K562 (cell line): ENCODE data around the gene XPC. TPM values are rescaled to one million over a fixed set of nuclear protein-coding genes. Genes with fewer than 3 reads are reported as not detected.

ENCODE experiments used
- ATF1 ChIP-seq, 2 experiments: fragments of 450-650 bp in 1 of 2; IDR thresholded peaks; 2 replicates each; pipeline ENCODE4 v1.6.1; 2016; ENCODE audit warnings: missing compliant biosample characterization in 1 of 2, missing genetic modification characterization in 1 of 2
- BRD4 ChIP-seq: fragments of 200-600 bp; sonication (generic); IDR thresholded peaks from 2 replicates; pipeline ENCODE4 v1.6.1; 2017; ENCODE audit warnings: inconsistent platforms
- BRD9 ChIP-seq: fragments of 450-650 bp; IDR thresholded peaks from 2 replicates; pipeline ENCODE4 v1.6.1; 2018; ENCODE audit warnings: low read depth; ENCODE audit not compliant: partially characterized antibody
- CBX1 ChIP-seq: sonication (generic); IDR thresholded peaks from 2 replicates; pipeline ENCODE4 v1.6.1; 2016; ENCODE audit warnings: antibody characterized with exemption, low read depth, mild to moderate bottlenecking
- CSDE1 ChIP-seq, 2 experiments: fragments of 450-650 bp; IDR thresholded peaks; 2 replicates each; pipeline ENCODE4 v1.6.1; 2016; ENCODE audit warnings: mild to moderate bottlenecking in 1 of 2
- DLX4 ChIP-seq: fragments of 250-450 bp; sonication (Bioruptor Pico); IDR thresholded peaks from 2 replicates; pipeline ENCODE4 v1.6.1; 2021; ENCODE audit warnings: mild to moderate bottlenecking
- EP300 ChIP-seq: IDR thresholded peaks from 2 replicates; pipeline ENCODE4 v1.6.1; 2012; ENCODE audit warnings: low read length, improper control_type of control experiment
- FOXA3 ChIP-seq, 2 experiments: fragments of 450-650 bp in 1 of 2; sonication (generic) in 1 of 2; formaldehyde crosslinking; IDR thresholded peaks in 1 of 2; conservative IDR thresholded peaks in 1 of 2; 2 replicates each; pipeline versions ENCODE4 v1.4.0 to v1.8.0; 2020 to 2022; ENCODE audit warnings: mild to moderate bottlenecking in 2 of 2, missing genetic modification reagents in 1 of 2
- GABPB1 ChIP-seq: sonication (generic); formaldehyde crosslinking; IDR thresholded peaks from 2 replicates; pipeline ENCODE4 v1.8.0; 2022; ENCODE audit warnings: mild to moderate bottlenecking, missing genetic modification reagents
- KDM2B ChIP-seq: fragments of 250-450 bp; sonication (Bioruptor Pico); IDR thresholded peaks from 2 replicates; pipeline ENCODE4 v1.8.0; 2021; ENCODE audit warnings: mild to moderate bottlenecking, moderate library complexity
- NR0B1 ChIP-seq: fragments of 450-650 bp; IDR thresholded peaks from one replicate; pipeline ENCODE4 v1.6.1; 2018; ENCODE audit warnings: mild to moderate bottlenecking, moderate library complexity; ENCODE audit not compliant: partially characterized antibody
- RAD21 ChIP-seq, 2 experiments: fragments of 250-450 bp in 1 of 2; fragments of 450-650 bp in 1 of 2; sonication (Bioruptor Pico) in 1 of 2; formaldehyde crosslinking in 1 of 2; IDR thresholded peaks in 1 of 2; conservative IDR thresholded peaks in 1 of 2; 2 replicates each; pipeline versions ENCODE4 v1.4.0 to v1.8.0; 2020 to 2022; ENCODE audit warnings: mild to moderate bottlenecking in 2 of 2, moderate library complexity in 1 of 2
- SMARCC2 ChIP-seq: fragments of 450-650 bp; IDR thresholded peaks from 2 replicates; pipeline ENCODE4 v1.6.1; 2017; ENCODE audit warnings: antibody characterized with exemption, moderate library complexity, mild to moderate bottlenecking, low read depth
- ZNF408 ChIP-seq: fragments of 250-450 bp; sonication (Bioruptor Pico); IDR thresholded peaks from 2 replicates; pipeline ENCODE4 v1.4.0; 2020; ENCODE audit warnings: low read depth, mild to moderate bottlenecking, moderate library complexity
- polyA plus RNA-seq, 8 experiments: library from polyadenylated mRNA; depleted of rRNA in 4 of 8; stranded (reverse) in 5 of 8; unstranded in 3 of 8; fragments of >200 nt; fragmentation: Nextera tagmentation in 2 of 8; fragmentation: Illumina TruSeq in 1 of 8; extraction: Ambion mirVana in 2 of 8; extraction: Trizol in 1 of 8; gene quantifications; 2 replicates each; pipeline versions ENCODE4 v1.2.1 to v1.2.3, GENCODE V29; 2011 to 2014; ENCODE audit warnings: inconsistent platforms in 1 of 8, missing spikeins in 1 of 8
- total RNA-seq, 7 experiments: library from RNA; depleted of rRNA in 6 of 7; stranded (reverse); fragments of >200 nt in 6 of 7; fragmentation: Illumina TruSeq in 2 of 7; extraction: Trizol in 2 of 7; gene quantifications; 2 replicates each; pipeline versions ENCODE4 v1.2.1 to v1.2.3, GENCODE V29; 2011 to 2021; ENCODE audit warnings: low replicate concordance in 1 of 7
- TF ChIP-seq, protein P1 (sequence below), 2 experiments: fragments of 450-650 bp; formaldehyde crosslinking in 1 of 2; IDR thresholded peaks; 2 replicates each; pipeline versions ENCODE4 v1.4.0 to v1.6.1; 2014 to 2020; ENCODE audit warnings: mild to moderate bottlenecking in 2 of 2, borderline replicate concordance in 1 of 2, low read depth in 1 of 2

XPC gene
- total and polyA plus RNA-seq, 9 of the 15 experiments (the other 6 are each of a cell fraction or from before 2014, with no cell fraction given), result 3.8 to 54.7 (median 41.3) TPM

GRCh38 chr3:14204515-14205284 lies 26.3 kb upstream of the XPC start (continued):
- TF ChIP-seq NR0B1, result no peak
- TF ChIP-seq BRD4, result no peak
- no peak for TF ChIP-seq CSDE1 (IDR thresholded peaks at IDR 0.05)
- peak; percentile 57; the same call in 1 of the 2 replicates for TF ChIP-seq GABPB1 (CRISPR knock-in tag)
- TF ChIP-seq BRD9, result no peak
- peak; percentile 27 to 44; a peak in 2 of 4 replicates for TF ChIP-seq RAD21 (CRISPR knock-in tag; conservative IDR thresholded peaks at IDR 0.05 in 1 of 2, IDR thresholded peaks at IDR 0.05 in 1 of 2)
- TF ChIP-seq, protein P1, sequence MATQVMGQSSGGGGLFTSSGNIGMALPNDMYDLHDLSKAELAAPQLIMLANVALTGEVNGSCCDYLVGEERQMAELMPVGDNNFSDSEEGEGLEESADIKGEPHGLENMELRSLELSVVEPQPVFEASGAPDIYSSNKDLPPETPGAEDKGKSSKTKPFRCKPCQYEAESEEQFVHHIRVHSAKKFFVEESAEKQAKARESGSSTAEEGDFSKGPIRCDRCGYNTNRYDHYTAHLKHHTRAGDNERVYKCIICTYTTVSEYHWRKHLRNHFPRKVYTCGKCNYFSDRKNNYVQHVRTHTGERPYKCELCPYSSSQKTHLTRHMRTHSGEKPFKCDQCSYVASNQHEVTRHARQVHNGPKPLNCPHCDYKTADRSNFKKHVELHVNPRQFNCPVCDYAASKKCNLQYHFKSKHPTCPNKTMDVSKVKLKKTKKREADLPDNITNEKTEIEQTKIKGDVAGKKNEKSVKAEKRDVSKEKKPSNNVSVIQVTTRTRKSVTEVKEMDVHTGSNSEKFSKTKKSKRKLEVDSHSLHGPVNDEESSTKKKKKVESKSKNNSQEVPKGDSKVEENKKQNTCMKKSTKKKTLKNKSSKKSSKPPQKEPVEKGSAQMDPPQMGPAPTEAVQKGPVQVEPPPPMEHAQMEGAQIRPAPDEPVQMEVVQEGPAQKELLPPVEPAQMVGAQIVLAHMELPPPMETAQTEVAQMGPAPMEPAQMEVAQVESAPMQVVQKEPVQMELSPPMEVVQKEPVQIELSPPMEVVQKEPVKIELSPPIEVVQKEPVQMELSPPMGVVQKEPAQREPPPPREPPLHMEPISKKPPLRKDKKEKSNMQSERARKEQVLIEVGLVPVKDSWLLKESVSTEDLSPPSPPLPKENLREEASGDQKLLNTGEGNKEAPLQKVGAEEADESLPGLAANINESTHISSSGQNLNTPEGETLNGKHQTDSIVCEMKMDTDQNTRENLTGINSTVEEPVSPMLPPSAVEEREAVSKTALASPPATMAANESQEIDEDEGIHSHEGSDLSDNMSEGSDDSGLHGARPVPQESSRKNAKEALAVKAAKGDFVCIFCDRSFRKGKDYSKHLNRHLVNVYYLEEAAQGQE (IDR thresholded peaks at IDR 0.05; ENCODE audit: borderline replicate concordance), result peak; percentile 17; the same call in 1 of the 2 replicates
- TF ChIP-seq, protein P1 (CRISPR knock-in tag; IDR thresholded peaks at IDR 0.05; ENCODE audit: low read depth), result no peak
- TF ChIP-seq CBX1, result no peak
- no peak for TF ChIP-seq FOXA3 (CRISPR knock-in tag; conservative IDR thresholded peaks at IDR 0.05 in 1 of 2, IDR thresholded peaks at IDR 0.05 in 1 of 2)
- no peak for TF ChIP-seq DLX4 (CRISPR knock-in tag)
- TF ChIP-seq EP300, result peak; percentile 96
- no peak for TF ChIP-seq KDM2B (CRISPR knock-in tag)
- TF ChIP-seq ATF1 (CRISPR knock-in tag; IDR thresholded peaks at IDR 0.05), result no peak
- TF ChIP-seq ATF1 (tag; IDR thresholded peaks at IDR 0.05), result peak; percentile 87
- 0 out of 2 replicates have a peak, but pooled peaks have one; percentile 48 for TF ChIP-seq SMARCC2
- TF ChIP-seq ZNF408 (CRISPR knock-in tag), result no peak
